Measurements from ENCODE around the gene ZNF213. TPM values are rescaled to one million over a fixed set of nuclear protein-coding genes. Genes with fewer than 3 reads are reported as not detected.
A peak's percentile ranks its signal among the peaks of the same experiment; 100 is the strongest.

The ZNF213 gene
- total RNA-seq, 1 experiment from 2014 or later: 15.9 TPM

GRCh38 chr16:3135126-3135715 lies 392 bp downstream of the ZNF213 start:
- CTCF ChIA-PET: interaction anchor here (0.6 to 1.3 kb wide), 6 partner anchors 32 to 1118 kb away, joined by 4 to 9 read pairs (median 5); no protein-coding TSS in a partner anchor
- Histone ChIP-seq H3K9me3 (ENCODE audit: insufficient read depth, low read depth) (no peaks in the 10 kb centered on the region), H2AFZ (peak overlapping the region; percentile 88), H3K4me1 (replicated peaks; ENCODE audit: insufficient read depth) (peaks cover 14% of the 10 kb centered on the region), H3K27ac (peak overlapping the region; percentile 43), H3K36me3 (ENCODE audit: low read depth) (no peaks in the 10 kb centered on the region), H4K20me1 (ENCODE audit: insufficient read depth) (no peaks in the 10 kb centered on the region), H3F3A (ENCODE audit: insufficient read depth, low read depth) (peaks cover 27% of the 10 kb centered on the region), H3K9me2 (ENCODE audit: insufficient read depth) (no peaks in the 10 kb centered on the region), H3K4me3 (peak overlapping the region; percentile 73), H3K79me2 (ENCODE audit: low read depth) (peaks cover 40% of the 10 kb centered on the region), H3K4me2 (peak overlapping the region; percentile 83), H3K27me3 (ENCODE audit: insufficient read depth, low read depth) (no peaks in the 10 kb centered on the region)
- POLR2A ChIA-PET (ENCODE audit: unreplicated experiment): interaction anchor here (0.5 to 1.8 kb wide), 14 partner anchors 15 to 1166 kb away, joined by 3 to 37 read pairs (median 5); partner anchors contain the start of genes HCFC1R1, THOC6 and ZNF263
- BruUV-seq (replicated peaks): TSS peak; percentile 71
- intact Hi-C loops (cut with micrococcal nuclease; ENCODE audit: unreplicated experiment): loop anchor here (1.0 kb wide), 1 partner anchor 15 kb away; no protein-coding TSS in a partner anchor
- no peak for TF ChIP-seq CTCF (conservative IDR thresholded peaks at IDR 0.05)
- no peak for TF ChIP-seq EZH2 (IDR thresholded peaks at IDR 0.05; ENCODE audit: low read depth)
- no peak for DNase-seq

GRCh38 chr16:3137267-3137666 lies 2.4 kb downstream of the ZNF213 start:
- TF ChIP-seq EZH2 (IDR thresholded peaks at IDR 0.05; ENCODE audit: low read depth) (no peak), CTCF (conservative IDR thresholded peaks at IDR 0.05) (no peak)
- no peaks in the 10 kb centered on the region for H3K9me3 ChIP-seq (ENCODE audit: insufficient read depth, low read depth)
- H3K79me2 ChIP-seq (ENCODE audit: low read depth): peaks cover 37% of the 10 kb centered on the region
- no peak overlapping the region for H3K27ac ChIP-seq
- no peak overlapping the region for H3K4me3 ChIP-seq
- CTCF ChIA-PET: no interaction called here
- H3F3A ChIP-seq (ENCODE audit: insufficient read depth, low read depth): peaks cover 18% of the 10 kb centered on the region
- H3K9me2 ChIP-seq (ENCODE audit: insufficient read depth): no peaks in the 10 kb centered on the region
- POLR2A ChIA-PET (ENCODE audit: unreplicated experiment): interaction anchor here (0.6 kb wide), 1 partner anchor 24 kb away, joined by 10 read pairs; no protein-coding TSS in a partner anchor
- no peaks in the 10 kb centered on the region for H3K36me3 ChIP-seq (ENCODE audit: low read depth)
- intact Hi-C loops (cut with micrococcal nuclease; ENCODE audit: unreplicated experiment): no loop called here
- H3K4me1 ChIP-seq (replicated peaks; ENCODE audit: insufficient read depth): peaks cover 14% of the 10 kb centered on the region
- no TSS peak for BruUV-seq (replicated peaks)
- no peaks in the 10 kb centered on the region for H3K27me3 ChIP-seq (ENCODE audit: insufficient read depth, low read depth)
- H3K4me2 ChIP-seq: no peak overlapping the region; the same call in 1 of the 2 replicates
- H2AFZ ChIP-seq: no peak overlapping the region
- H4K20me1 ChIP-seq (ENCODE audit: insufficient read depth): no peaks in the 10 kb centered on the region
- no peak for DNase-seq

- CTCF ChIA-PET: no interaction called here
- no TSS peak for BruUV-seq (replicated peaks)
- intact Hi-C loops (cut with micrococcal nuclease; ENCODE audit: unreplicated experiment): no loop called here
- no peak for DNase-seq
- Histone ChIP-seq H3K4me1 (replicated peaks; ENCODE audit: insufficient read depth) (peaks cover 10% of the 10 kb centered on the region), H3K36me3 (ENCODE audit: low read depth) (no peaks in the 10 kb centered on the region), H3K9me2 (ENCODE audit: insufficient read depth) (no peaks in the 10 kb centered on the region), H3K4me2 (no peak overlapping the region), H3K27ac (no peak overlapping the region), H3K9me3 (ENCODE audit: insufficient read depth, low read depth) (no peaks in the 10 kb centered on the region), H3K27me3 (ENCODE audit: insufficient read depth, low read depth) (no peaks in the 10 kb centered on the region), H3F3A (ENCODE audit: insufficient read depth, low read depth) (peaks cover 12% of the 10 kb centered on the region), H3K4me3 (no peak overlapping the region), H3K79me2 (ENCODE audit: low read depth) (peaks cover 26% of the 10 kb centered on the region), H2AFZ (no peak overlapping the region), H4K20me1 (ENCODE audit: insufficient read depth) (no peaks in the 10 kb centered on the region)
- POLR2A ChIA-PET (ENCODE audit: unreplicated experiment): no interaction called here
- TF ChIP-seq EZH2 (IDR thresholded peaks at IDR 0.05; ENCODE audit: low read depth) (no peak), CTCF (conservative IDR thresholded peaks at IDR 0.05) (no peak)
These were observed 3.5 kb downstream of the ZNF213 start for GRCh38 chr16:3138342-3138741.
